Nephron progenitor cell (in vitro differentiated cells): ENCODE results near the gene TEPSIN.

Experiments
- DNase-seq: peaks from one replicate; pipeline ENCODE4 v3.0.0; 2021
- H3K27ac Mint-ChIP-seq: 2 replicates; pipeline ENCODE4 v1.8.0; 2021; ENCODE audit warnings: mild to moderate bottlenecking, moderate library complexity, mixed read lengths
- H3K27me3 Mint-ChIP-seq: 2 replicates; pipeline ENCODE4 v1.8.0; 2021; ENCODE audit warnings: mild to moderate bottlenecking, low read depth, mixed read lengths; ENCODE audit not compliant: poor library complexity
- H3K36me3 Mint-ChIP-seq: 2 replicates; pipeline ENCODE4 v1.8.0; 2021; ENCODE audit warnings: low read depth, mixed read lengths
- H3K4me1 Mint-ChIP-seq: 2 replicates; pipeline ENCODE4 v1.8.0; 2021; ENCODE audit warnings: mixed read lengths
- H3K4me3 Mint-ChIP-seq: 2 replicates; pipeline ENCODE4 v1.8.0; 2021; ENCODE audit warnings: mild to moderate bottlenecking, moderate library complexity, mixed read lengths
- H3K9me3 Mint-ChIP-seq: 2 replicates; pipeline ENCODE4 v1.8.0; 2021; ENCODE audit warnings: mild to moderate bottlenecking, moderate library complexity, mixed read lengths
- TF ChIP-seq, protein P1 (sequence below): fragments of 200-600 bp; sonication (generic); IDR thresholded peaks from 2 replicates; pipeline ENCODE4 v1.5.0; 2021; ENCODE audit warnings: antibody characterized with exemption

The TEPSIN gene

DNA sequence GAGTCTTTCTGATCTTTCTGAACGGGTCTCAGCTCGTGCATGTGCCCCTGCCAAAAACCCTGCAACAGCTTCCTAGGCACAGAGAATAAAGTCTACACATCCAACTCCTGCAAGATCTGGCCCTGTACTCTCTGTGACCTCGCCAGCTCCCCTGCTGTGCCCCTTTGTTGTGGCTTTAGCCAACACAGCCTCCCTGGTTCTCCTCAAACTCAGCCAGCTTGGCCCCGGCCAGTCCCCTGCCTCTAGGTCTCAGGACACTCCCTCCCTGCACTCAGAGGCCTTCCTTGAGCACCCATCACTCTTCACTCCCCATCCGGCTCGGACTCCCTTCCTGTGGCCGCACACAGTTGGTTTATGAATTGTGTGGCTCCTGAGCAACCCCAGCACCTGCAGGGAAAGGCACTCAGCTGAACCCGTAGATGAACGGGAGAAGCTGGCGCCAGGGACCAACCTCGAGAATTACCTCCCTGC lies 17.4 kb downstream of the TEPSIN start:
- TF ChIP-seq, protein P1, sequence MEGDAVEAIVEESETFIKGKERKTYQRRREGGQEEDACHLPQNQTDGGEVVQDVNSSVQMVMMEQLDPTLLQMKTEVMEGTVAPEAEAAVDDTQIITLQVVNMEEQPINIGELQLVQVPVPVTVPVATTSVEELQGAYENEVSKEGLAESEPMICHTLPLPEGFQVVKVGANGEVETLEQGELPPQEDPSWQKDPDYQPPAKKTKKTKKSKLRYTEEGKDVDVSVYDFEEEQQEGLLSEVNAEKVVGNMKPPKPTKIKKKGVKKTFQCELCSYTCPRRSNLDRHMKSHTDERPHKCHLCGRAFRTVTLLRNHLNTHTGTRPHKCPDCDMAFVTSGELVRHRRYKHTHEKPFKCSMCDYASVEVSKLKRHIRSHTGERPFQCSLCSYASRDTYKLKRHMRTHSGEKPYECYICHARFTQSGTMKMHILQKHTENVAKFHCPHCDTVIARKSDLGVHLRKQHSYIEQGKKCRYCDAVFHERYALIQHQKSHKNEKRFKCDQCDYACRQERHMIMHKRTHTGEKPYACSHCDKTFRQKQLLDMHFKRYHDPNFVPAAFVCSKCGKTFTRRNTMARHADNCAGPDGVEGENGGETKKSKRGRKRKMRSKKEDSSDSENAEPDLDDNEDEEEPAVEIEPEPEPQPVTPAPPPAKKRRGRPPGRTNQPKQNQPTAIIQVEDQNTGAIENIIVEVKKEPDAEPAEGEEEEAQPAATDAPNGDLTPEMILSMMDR, result no peak
- Mint-ChIP-seq H3K27ac (peak overlapping the region; percentile 54), H3K4me3 (peak overlapping the region; percentile 80), H3K9me3 (peaks cover 13% of the 10 kb centered on the region), H3K4me1 (peaks cover 17% of the 10 kb centered on the region), H3K36me3 (peaks cover 24% of the 10 kb centered on the region), H3K27me3 (no peaks in the 10 kb centered on the region)
- DNase-seq, result no peak

DNA sequence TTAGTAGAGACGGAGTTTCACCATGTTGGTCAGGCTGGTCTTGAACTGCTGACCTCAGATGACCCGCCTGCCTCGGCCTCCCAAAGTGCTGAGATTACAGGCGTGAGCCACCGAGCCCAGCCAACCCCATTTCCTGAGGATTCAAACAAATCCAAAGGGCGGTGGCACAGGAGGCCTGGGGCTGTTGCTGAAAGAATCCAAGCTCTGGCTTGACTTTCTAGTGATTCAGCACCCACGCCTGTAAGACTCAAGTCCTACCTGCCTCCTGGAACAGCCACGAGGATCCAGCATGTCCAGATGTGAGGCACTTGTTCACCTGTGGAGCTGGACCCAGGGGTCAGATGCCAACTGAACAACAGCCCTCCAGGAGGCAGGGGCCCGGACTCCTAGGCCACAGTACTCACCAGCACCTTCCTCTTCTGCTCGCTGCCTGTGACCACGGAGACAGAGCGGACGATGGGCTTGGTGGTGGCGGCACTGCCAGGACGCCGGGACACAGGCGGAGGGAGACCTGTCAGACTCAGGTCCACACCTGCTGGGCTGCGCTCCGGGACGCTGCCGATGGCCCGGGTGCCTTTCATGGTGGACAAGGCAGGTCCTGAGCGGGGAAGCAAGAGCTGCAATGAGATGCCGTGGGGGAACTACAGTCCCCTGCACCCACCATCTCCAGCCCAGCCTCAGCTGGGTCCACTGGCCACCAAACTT lies 19.2 kb downstream of the TEPSIN start:
- H3K36me3 Mint-ChIP-seq, result peaks cover 21% of the 10 kb centered on the region
- H3K4me1 Mint-ChIP-seq, result peaks cover 17% of the 10 kb centered on the region
- DNase-seq, result no peak
- no peak overlapping the region for H3K27ac Mint-ChIP-seq
- no peaks in the 10 kb centered on the region for H3K27me3 Mint-ChIP-seq
- no peaks in the 10 kb centered on the region for H3K9me3 Mint-ChIP-seq
- TF ChIP-seq, protein P1, result no peak
- H3K4me3 Mint-ChIP-seq, result no peak overlapping the region

DNA sequence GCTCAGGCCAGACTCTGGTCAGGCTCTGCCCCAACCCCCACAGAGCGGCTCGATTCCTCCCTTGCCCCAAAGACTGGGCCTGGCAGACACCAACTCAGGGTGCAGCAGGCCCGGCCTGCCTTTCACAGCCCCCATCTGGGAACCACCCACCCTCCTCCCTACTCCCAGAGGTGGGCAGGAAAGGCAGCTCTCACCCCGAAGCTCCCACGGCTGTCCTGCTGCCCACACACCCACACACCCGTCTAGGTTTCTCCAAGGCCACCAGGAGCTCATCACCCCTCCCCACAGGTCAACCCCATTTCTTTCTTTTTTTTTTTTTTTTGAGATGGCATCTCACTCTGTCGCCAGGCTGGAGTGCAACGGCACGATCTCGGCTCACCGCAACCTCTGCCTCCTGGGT lies 19.9 kb downstream of the TEPSIN start:
- no peak overlapping the region for H3K27ac Mint-ChIP-seq
- no peak overlapping the region for H3K4me3 Mint-ChIP-seq
- no peaks in the 10 kb centered on the region for H3K27me3 Mint-ChIP-seq
- no peaks in the 10 kb centered on the region for H3K9me3 Mint-ChIP-seq
- TF ChIP-seq, protein P1, result no peak
- H3K36me3 Mint-ChIP-seq, result peaks cover 21% of the 10 kb centered on the region
- peaks cover 17% of the 10 kb centered on the region for H3K4me1 Mint-ChIP-seq
- DNase-seq, result no peak

DNA sequence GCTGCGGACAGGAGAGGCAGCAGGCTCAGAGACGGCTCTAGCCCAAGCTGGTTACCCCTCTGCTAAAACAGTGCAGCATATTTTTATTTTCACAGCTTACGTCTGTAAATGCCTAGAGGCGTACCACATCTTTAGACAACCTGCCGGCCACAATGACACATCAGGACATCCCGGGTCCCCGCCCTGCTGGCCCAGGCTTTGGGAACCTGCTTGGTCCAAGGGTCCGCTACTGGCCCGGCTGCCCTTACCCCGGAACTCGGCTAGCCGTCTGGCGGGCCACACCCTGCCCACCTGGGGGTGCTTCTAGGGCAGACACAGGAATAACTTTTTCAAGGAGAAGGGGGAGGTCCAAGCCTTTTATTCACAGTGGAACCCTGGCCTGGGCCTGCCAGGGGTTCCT lies 20.4 kb downstream of the TEPSIN start:
- no peaks in the 10 kb centered on the region for H3K27me3 Mint-ChIP-seq
- no peak for DNase-seq
- H3K27ac Mint-ChIP-seq, result no peak overlapping the region
- H3K9me3 Mint-ChIP-seq, result no peaks in the 10 kb centered on the region
- H3K36me3 Mint-ChIP-seq, result peaks cover 21% of the 10 kb centered on the region
- peaks cover 12% of the 10 kb centered on the region for H3K4me1 Mint-ChIP-seq
- TF ChIP-seq, protein P1, result no peak
- H3K4me3 Mint-ChIP-seq, result no peak overlapping the region

DNA sequence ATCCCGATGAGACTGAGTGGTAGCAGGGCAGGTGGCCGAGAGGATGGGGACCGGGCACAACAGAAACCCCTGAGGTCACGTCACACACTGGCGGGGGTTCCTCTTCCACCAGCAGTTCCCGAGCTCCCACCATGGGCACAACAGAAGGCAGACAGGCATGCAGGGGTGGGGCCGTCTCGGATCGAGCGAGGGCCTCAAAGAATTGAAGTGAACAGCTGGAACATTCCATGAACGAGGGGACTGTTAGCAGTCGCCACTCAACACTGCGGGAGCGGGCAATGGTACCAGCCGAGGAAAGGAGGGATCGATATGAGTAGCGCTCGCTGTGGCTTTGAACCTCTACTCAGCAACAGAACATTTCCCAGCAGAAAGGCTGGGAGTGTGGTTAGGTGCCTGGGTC lies 21.4 kb downstream of the TEPSIN start:
- no peak overlapping the region for H3K27ac Mint-ChIP-seq

More for the DNA sequence above, 21.4 kb downstream of the TEPSIN start:
- Mint-ChIP-seq H3K4me3 (no peak overlapping the region), H3K9me3 (no peaks in the 10 kb centered on the region), H3K27me3 (no peaks in the 10 kb centered on the region), H3K4me1 (peaks cover 11% of the 10 kb centered on the region), H3K36me3 (peaks cover 25% of the 10 kb centered on the region)
- no peak for DNase-seq
- TF ChIP-seq, protein P1, result no peak
